GM20000 (cell line): Measurements from ENCODE around the gene VTN.

ENCODE experiments used
- DNase-seq: peaks from one replicate; pipeline ENCODE4 v3.0.0; 2012; ENCODE audit warnings: low spot score
- CTCF ChIP-seq: IDR thresholded peaks from 2 replicates; pipeline ENCODE4 v1.5.1; 2012; ENCODE audit warnings: mild to moderate bottlenecking, control low read depth; ENCODE audit errors: extremely low read depth, missing control alignments

The VTN gene

DNA sequence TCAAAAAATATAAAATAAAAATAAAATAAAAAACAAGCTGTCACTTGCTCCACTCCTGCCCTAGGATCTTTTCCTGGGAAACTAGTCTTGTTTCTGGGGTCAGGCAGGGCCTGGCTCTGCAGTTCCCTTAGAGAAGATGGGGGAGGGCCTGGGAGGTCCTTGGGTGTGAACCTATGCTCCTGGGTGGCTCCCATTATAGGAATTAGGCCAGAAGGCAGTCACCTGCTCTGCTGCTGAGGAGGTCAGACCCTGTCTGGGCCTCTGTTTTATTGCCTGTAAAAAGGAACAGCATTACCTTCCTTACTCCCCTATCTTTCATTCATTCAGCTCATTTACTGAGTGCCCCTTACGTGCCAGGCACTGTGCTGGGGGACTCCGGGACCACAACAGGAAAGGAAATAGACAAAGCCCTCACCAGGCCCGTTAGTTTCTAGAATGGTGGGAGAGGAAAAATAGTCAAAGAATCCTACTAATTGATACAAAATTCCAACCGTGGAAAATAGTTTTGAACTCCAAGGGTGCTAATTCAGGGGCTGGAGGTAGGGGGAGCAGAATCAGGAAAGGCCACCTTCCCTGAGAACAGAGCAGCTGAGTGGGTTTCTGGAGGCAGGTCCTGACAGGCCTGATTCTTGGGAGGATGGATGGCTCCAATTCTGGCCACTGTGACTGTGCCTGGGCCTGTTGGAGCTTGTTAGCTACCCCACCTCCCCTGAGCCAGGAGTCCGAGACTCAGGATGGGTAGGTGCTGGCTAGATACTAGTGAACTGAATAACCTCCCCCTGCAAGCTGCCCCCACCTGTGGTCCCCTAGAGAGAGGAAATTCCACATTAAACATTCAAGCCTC lies 37.2 kb upstream of the VTN start:
- DNase-seq = no peak
- no peak for TF ChIP-seq CTCF

DNA sequence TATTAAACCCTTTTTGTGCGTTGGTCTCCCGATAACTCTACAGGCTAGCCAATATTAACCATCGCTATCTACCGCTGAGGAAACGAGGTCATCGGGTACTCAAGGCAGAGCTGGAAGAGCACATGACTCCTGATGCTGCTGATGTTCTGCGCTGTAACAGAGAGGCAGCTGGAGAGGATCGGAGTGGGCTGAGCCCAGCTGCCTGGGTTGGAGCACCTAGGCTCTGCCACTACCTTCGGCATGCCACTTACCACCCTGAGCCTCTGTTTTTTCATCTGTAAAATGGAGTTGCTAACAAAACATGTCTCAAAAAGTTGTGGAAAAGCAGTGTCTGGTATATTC lies 36.3 kb upstream of the VTN start:
- no peak for DNase-seq
- TF ChIP-seq CTCF = no peak

- TF ChIP-seq CTCF = no peak
- DNase-seq = peak; percentile 89
These were observed 35.7 kb upstream of the VTN start, which contains the start of gene SLC46A1 for GRCh38 chr17:28405632-28406472. Gene SLC46A1 (minus strand): TSS chr17:28406212. CDS start chr17:28406114, 98 bp downstream.

- DNase-seq = no peak
- TF ChIP-seq CTCF = no peak
These were observed 34.9 kb upstream of the VTN start for GRCh38 chr17:28404812-28405570.

- DNase-seq = no peak
- no peak for TF ChIP-seq CTCF
These were observed 34.3 kb upstream of the VTN start for GRCh38 chr17:28404461-28404811.

DNA sequence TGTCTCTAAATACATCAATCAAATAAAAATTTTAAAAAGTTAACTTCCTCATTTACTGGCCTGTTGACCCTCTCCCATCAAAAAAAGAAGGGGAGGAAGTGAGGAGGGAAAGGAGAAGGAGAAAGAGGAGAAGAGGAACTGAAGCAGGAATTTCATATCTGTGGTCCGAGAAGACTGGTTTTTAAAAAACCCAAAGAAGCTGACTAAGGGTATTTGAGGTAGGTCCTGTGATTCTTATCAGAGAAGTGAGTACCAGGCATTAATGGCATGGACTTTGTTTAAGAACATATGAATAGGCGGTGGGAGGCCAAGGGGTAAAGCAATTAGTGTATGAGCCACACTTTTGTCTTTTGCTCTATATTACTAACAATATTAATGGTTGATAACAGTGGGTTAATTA lies 33.9 kb upstream of the VTN start:
- no peak for DNase-seq
- TF ChIP-seq CTCF = no peak
